Measurements from ENCODE around the gene NRL. TPM values are rescaled to one million over a fixed set of nuclear protein-coding genes. Genes with fewer than 3 reads are reported as not detected.

Gene NRL
- 1 to 10 TPM; 3.6 to 5.4 TPM for total RNA-seq
- polyA plus RNA-seq = 1 to 10 TPM; 2.7 TPM
- long read RNA-seq, donor 1, partial matches to known transcripts = 0 of 1 reads
- long read RNA-seq, donor 1, other reads (novel, unspliced or antisense) = 0 of 1 reads
- long read RNA-seq, donor 2, partial matches to known transcripts = 17 of 18 reads
- long read RNA-seq, donor 2, other reads (novel, unspliced or antisense) = 0 of 18 reads
- long read RNA-seq, donor 3, partial matches to known transcripts = 10 of 10 reads
- long read RNA-seq, donor 3, other reads (novel, unspliced or antisense) = 0 of 10 reads
- long read RNA-seq, donor 4 = 0 reads
- long read RNA-seq, donor 5, partial matches to known transcripts = 6 of 6 reads
- long read RNA-seq, donor 5, other reads (novel, unspliced or antisense) = 0 of 6 reads

DNA sequence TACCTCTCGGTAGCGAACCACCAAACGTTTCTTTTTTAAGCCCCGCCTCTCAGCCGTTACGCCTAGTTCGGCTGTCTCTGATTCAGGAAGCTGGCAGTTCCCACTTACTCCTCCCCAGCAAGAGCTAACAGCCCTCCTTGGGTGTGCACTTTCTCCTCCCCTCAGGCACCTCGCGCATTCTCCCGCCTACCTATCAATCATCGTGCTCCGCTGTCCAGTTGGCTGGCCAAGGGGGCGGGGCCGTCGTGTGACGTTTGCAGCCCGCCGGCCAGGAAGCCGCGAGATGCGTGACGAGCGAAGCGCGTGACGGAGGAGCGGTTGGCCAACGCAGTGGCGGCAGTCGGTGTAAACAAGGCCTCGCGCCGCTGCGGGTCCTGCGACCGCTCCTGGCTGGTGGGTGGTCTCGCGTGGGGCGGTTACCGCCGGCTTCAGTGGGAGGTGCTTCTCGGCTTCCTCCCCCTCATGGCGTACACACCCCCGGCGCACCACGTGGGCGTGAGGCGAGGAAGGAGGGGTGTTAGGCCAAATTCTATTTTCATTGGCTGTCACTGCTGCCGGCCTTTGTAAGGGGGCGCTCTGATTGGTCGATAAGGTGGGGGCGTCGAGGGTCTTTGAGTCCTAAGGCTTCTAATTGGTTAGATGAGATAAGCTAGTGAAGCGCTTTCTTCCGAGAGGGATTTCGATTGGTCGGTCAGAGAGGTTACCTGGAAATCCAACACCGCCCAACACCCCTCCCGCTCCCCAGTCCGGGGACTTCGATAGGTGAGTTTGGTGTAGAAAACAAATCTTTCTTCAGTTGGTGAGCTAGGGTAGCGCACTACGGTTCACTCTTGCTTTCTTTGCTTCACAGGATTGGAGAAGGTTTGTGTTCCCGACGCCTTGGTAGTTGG, at the start of gene NRL, which contains the start of gene DCAF11:
TSS of gene NRL (minus strand) at position 418 of the 890 bp plus-strand sequence. CDS start 32,101 bp downstream, outside the sequence.
TSS of gene DCAF11 (plus strand) at position 246 of the 890 bp plus-strand sequence. CDS start 818 bp downstream, outside the sequence.
- Histone ChIP-seq H3K9me3 (ENCODE audit: control insufficient read depth in 4 of 4, insufficient read depth in 3 of 4, low read length in 3 of 4) (no peaks in the 10 kb centered on the region), H3K4me1 (ENCODE audit: control insufficient read depth in 5 of 5, insufficient read depth in 5 of 5, low read length in 5 of 5) (peaks cover 0 to 18% (median 7%) of the 10 kb centered on the region in 5 donors), H3K27me3 (ENCODE audit: control insufficient read depth in 3 of 3, insufficient read depth in 3 of 3, low read length in 2 of 3) (no peaks in the 10 kb centered on the region), H3K27ac (ENCODE audit: low read depth in 1 of 2, low read length in 1 of 2) (peak within 1 kb of the TSS; percentile 97 to 98), H3K4me3 (peak within 1 kb of the TSS; percentile 55), H3K36me3 (ENCODE audit: control insufficient read depth in 4 of 4, insufficient read depth in 4 of 4, low read length in 4 of 4) (peaks cover 15 to 22% (median 15%) of the 10 kb centered on the region in 4 donors), H3K9ac (ENCODE audit: insufficient read depth in 1 of 2, low read length in 2 of 2) (peak within 1 kb of the TSS; percentile 65 to 95)
- TF ChIP-seq, protein P1, sequence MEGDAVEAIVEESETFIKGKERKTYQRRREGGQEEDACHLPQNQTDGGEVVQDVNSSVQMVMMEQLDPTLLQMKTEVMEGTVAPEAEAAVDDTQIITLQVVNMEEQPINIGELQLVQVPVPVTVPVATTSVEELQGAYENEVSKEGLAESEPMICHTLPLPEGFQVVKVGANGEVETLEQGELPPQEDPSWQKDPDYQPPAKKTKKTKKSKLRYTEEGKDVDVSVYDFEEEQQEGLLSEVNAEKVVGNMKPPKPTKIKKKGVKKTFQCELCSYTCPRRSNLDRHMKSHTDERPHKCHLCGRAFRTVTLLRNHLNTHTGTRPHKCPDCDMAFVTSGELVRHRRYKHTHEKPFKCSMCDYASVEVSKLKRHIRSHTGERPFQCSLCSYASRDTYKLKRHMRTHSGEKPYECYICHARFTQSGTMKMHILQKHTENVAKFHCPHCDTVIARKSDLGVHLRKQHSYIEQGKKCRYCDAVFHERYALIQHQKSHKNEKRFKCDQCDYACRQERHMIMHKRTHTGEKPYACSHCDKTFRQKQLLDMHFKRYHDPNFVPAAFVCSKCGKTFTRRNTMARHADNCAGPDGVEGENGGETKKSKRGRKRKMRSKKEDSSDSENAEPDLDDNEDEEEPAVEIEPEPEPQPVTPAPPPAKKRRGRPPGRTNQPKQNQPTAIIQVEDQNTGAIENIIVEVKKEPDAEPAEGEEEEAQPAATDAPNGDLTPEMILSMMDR (IDR thresholded peaks at IDR 0.05; ENCODE audit: control extremely low read depth, extremely low read depth) = no peak
- WGBS, 2 donors = 0% methylated on average over 65 of the region's 65 CpGs
- ATAC-seq (ENCODE audit: insufficient read depth, low FRiP score) (peak; percentile 95), DNase-seq (peak; percentile 99 to 100 (median 100))

DNA sequence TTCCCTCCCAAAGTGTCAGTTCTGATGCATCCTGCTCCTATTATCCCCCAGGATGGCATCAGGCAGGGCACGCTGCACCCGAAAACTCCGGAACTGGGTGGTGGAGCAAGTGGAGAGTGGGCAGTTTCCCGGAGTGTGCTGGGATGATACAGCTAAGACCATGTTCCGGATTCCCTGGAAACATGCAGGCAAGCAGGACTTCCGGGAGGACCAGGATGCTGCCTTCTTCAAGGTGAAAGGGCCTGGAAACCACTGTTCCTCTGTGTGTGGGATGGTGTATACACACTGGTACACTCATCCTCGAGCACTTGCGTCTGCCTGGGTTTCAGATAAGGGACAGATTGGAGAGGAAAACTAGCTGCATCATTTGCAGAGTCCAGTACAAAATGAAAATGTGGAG, 47.3 kb upstream of the NRL start:
- H3K9me3 ChIP-seq (ENCODE audit: control insufficient read depth in 4 of 4, insufficient read depth in 3 of 4, low read length in 3 of 4) = no peaks in the 10 kb centered on the region
- peak overlapping the region; percentile 4 to 94 for H3K27ac ChIP-seq (ENCODE audit: low read depth in 1 of 2, low read length in 1 of 2)
- peak overlapping the region; percentile 60 for H3K4me3 ChIP-seq
- no peak for DNase-seq
- H3K36me3 ChIP-seq (ENCODE audit: control insufficient read depth in 4 of 4, insufficient read depth in 4 of 4, low read length in 4 of 4) = peaks cover 25 to 59% (median 40%) of the 10 kb centered on the region in 4 donors
- TF ChIP-seq, protein P1 (IDR thresholded peaks at IDR 0.05; ENCODE audit: control extremely low read depth, extremely low read depth) = no peak
- peak overlapping the region in 1 of 2 donors; percentile 92 for H3K9ac ChIP-seq (ENCODE audit: insufficient read depth in 1 of 2, low read length in 2 of 2)
- no peaks in the 10 kb centered on the region for H3K27me3 ChIP-seq (ENCODE audit: control insufficient read depth in 3 of 3, insufficient read depth in 3 of 3, low read length in 2 of 3)
- ATAC-seq (ENCODE audit: insufficient read depth, low FRiP score) = no peak
- peaks cover 0 to 15% (median 8%) of the 10 kb centered on the region in 5 donors for H3K4me1 ChIP-seq (ENCODE audit: control insufficient read depth in 5 of 5, insufficient read depth in 5 of 5, low read length in 5 of 5)
- WGBS, 2 donors = 42 to 64% methylated on average over 8 of the region's 8 CpGs

DNA sequence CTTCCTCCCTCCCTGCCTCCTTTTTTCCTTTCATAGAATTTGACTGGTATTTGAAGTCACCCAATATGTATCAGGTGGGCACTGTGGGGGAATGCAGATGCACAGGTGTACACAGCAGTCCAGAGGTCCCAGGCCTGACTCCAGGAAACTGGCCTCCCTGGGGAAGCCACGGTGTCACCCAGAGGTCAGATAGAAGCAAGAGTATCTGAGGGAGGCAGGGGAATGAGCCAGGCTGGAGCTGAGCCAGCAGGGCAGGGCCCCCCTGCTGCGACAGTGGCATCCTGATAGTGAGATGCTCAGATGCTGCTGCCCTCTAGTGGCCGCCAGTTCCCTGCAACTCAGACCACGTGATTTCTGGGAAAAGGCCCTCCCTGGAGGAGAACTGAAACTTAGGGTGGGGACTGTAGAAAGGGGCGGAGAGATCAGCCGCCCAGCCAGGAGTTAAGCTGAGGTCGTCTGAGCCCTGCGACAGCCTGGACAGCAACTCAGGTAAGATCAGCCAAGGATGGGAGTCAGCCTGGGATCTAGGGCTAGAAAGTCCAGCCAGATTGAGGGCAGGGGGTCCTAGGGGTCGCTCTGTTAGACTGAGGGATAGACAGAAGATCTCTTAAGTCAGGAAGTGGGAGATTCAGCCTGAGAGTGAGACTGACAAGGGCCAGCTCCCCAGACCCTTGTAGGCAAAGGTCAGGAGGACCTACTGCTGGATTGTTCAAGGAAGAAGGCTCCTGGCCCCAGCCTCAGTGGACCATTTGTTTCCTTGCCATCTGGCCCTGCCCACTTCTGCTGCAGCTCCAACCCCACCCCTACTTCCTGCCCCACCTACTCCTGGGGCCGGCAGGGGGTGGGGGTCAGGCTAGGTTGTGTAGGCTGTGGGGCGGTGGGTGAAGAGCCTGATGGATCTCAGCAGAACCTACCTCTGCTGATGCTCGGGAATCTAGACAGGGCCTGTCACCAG, 46.4 kb upstream of the NRL start, which contains the start of gene IRF9:
TSS of gene IRF9 (plus strand) at position 416 of the 955 bp plus-strand sequence. CDS start 880 bp downstream, outside the sequence.
- TF ChIP-seq, protein P1 (IDR thresholded peaks at IDR 0.05; ENCODE audit: control extremely low read depth, extremely low read depth) = peak; percentile 89
- peak within 1 kb of the TSS; percentile 58 to 92 for H3K9ac ChIP-seq (ENCODE audit: insufficient read depth in 1 of 2, low read length in 2 of 2)
- peaks cover 20 to 58% (median 45%) of the 10 kb centered on the region in 4 donors for H3K36me3 ChIP-seq (ENCODE audit: control insufficient read depth in 4 of 4, insufficient read depth in 4 of 4, low read length in 4 of 4)
- DNase-seq (peak; percentile 96 to 97 (median 97)), ATAC-seq (ENCODE audit: insufficient read depth, low FRiP score) (peak; percentile 91)
- 0% methylated on average over 12 of the region's 12 CpGs for WGBS, 2 donors
- peaks cover 0 to 15% (median 8%) of the 10 kb centered on the region in 5 donors for H3K4me1 ChIP-seq (ENCODE audit: control insufficient read depth in 5 of 5, insufficient read depth in 5 of 5, low read length in 5 of 5)
- no peaks in the 10 kb centered on the region for H3K27me3 ChIP-seq (ENCODE audit: control insufficient read depth in 3 of 3, insufficient read depth in 3 of 3, low read length in 2 of 3)
- H3K27ac ChIP-seq (ENCODE audit: low read depth in 1 of 2, low read length in 1 of 2) = peak within 1 kb of the TSS; percentile 80 to 94
- no peaks in the 10 kb centered on the region for H3K9me3 ChIP-seq (ENCODE audit: control insufficient read depth in 4 of 4, insufficient read depth in 3 of 4, low read length in 3 of 4)
- peak within 1 kb of the TSS; percentile 60 for H3K4me3 ChIP-seq

Measured in lung (tissue), 16 donors.